Spinal cord (tissue), 10 donors: ENCODE measurements around the gene TEFM. TPM values are rescaled to one million over a fixed set of nuclear protein-coding genes. Genes with fewer than 3 reads are reported as not detected.
"Not testable (repeated sequence)": the region's sequence is repeated elsewhere in the genome, so short reads cannot be mapped to it uniquely, and the experiment has no call there.

Source experiments
- DNase-seq, 6 donors: peaks; one replicate each; pipeline versions ENCODE4 v3.0.0 to v3.0.0-alpha.2; 2013 to 2015; ENCODE audit warnings: low spot score in 6 of 6, low read depth in 4 of 6
- H3K27ac ChIP-seq: one replicate; pipeline ENCODE4 v1.5.1; 2013; ENCODE audit warnings: low read depth, low read length, control low read depth
- H3K27me3 ChIP-seq: one replicate; pipeline ENCODE4 v1.6.1; 2013; ENCODE audit warnings: low read length; ENCODE audit not compliant: control insufficient read depth, insufficient read depth
- H3K36me3 ChIP-seq: one replicate; pipeline ENCODE4 v1.6.1; 2013; ENCODE audit warnings: low read length; ENCODE audit not compliant: control insufficient read depth, insufficient read depth
- H3K4me1 ChIP-seq: one replicate; pipeline ENCODE4 v1.6.1; 2013; ENCODE audit warnings: low read length; ENCODE audit not compliant: control insufficient read depth, insufficient read depth
- H3K4me3 ChIP-seq: one replicate; pipeline ENCODE4 v1.5.1; 2013; ENCODE audit warnings: low read depth, low read length, control low read depth
- H3K9me3 ChIP-seq: one replicate; pipeline ENCODE4 v1.6.1; 2013; ENCODE audit warnings: low read length; ENCODE audit not compliant: control insufficient read depth, insufficient read depth
- WGBS: methylation state at CpG from one replicate; pipeline ENCODE4 v1.1.5; 2013; ENCODE audit warnings: missing lambda C conversion rate; ENCODE audit not compliant: insufficient coverage; 5-methylcytosine and 5-hydroxymethylcytosine counted together
- polyA plus RNA-seq, 2 donors: library from polyadenylated mRNA; unstranded; fragments of 120-200 nt; gene quantifications; one replicate each; pipeline ENCODE4 v1.2.1, GENCODE V29; 2013; ENCODE audit not compliant: insufficient read length in 2 of 2
- total RNA-seq, 2 donors: library from RNA; depleted of rRNA in 1 of 2; stranded (reverse); fragments of 120-200 nt in 1 of 2; fragments of >200 nt in 1 of 2; gene quantifications; one replicate each; pipeline versions ENCODE4 v1.2.3 to v1.2.4, GENCODE V29; 2013 to 2014
- donor health status: healthy.

Gene TEFM
- total and polyA plus RNA-seq, 4 donors = 13.4 to 22.2 (median 18.4) TPM

GRCh38 chr17:30933966-30934365 lies 27.9 kb upstream of the TEFM start:
- H3K36me3 ChIP-seq = no peaks in the 10 kb centered on the region
- peaks cover 2% of the 10 kb centered on the region for H3K27me3 ChIP-seq
- H3K27ac ChIP-seq = no peak overlapping the region
- no peak overlapping the region for H3K4me3 ChIP-seq
- WGBS = 95% methylated on average over 5 of the region's 5 CpGs
- H3K9me3 ChIP-seq = no peaks in the 10 kb centered on the region
- DNase-seq = no peak
- H3K4me1 ChIP-seq = no peaks in the 10 kb centered on the region

GRCh38 chr17:30931582-30931981 lies 25.5 kb upstream of the TEFM start:
- 89% methylated on average over 7 of the region's 8 CpGs for WGBS

GRCh38 chr17:30930495-30930894 lies 24.5 kb upstream of the TEFM start:
- H3K9me3 ChIP-seq = no peaks in the 10 kb centered on the region
- DNase-seq = no peak
- 86% methylated on average over 1 of the region's 3 CpGs for WGBS

More at GRCh38 chr17:30931582-30931981, 25.5 kb upstream of the TEFM start:
- not testable (repeated sequence) for DNase-seq, H3K4me3 ChIP-seq, H3K27me3 ChIP-seq, H3K36me3 ChIP-seq, H3K9me3 ChIP-seq, H3K27ac ChIP-seq, H3K4me1 ChIP-seq

GRCh38 chr17:30929861-30930260 lies 23.8 kb upstream of the TEFM start:
- WGBS = 95% methylated on average over 2 of the region's 3 CpGs

More at GRCh38 chr17:30930495-30930894, 24.5 kb upstream of the TEFM start:
- Histone ChIP-seq H3K27me3 (peaks cover 4% of the 10 kb centered on the region), H3K4me3 (no peak overlapping the region), H3K36me3 (no peaks in the 10 kb centered on the region), H3K4me1 (no peaks in the 10 kb centered on the region), H3K27ac (no peak overlapping the region)

GRCh38 chr17:30929081-30929633 lies 23.1 kb upstream of the TEFM start:
- H3K4me1 ChIP-seq = no peaks in the 10 kb centered on the region
- H3K27me3 ChIP-seq = peaks cover 7% of the 10 kb centered on the region
- no peaks in the 10 kb centered on the region for H3K36me3 ChIP-seq
- no peak for DNase-seq
- 41% methylated on average over 8 of the region's 8 CpGs for WGBS
- H3K4me3 ChIP-seq = no peak overlapping the region
- no peaks in the 10 kb centered on the region for H3K9me3 ChIP-seq
- no peak overlapping the region for H3K27ac ChIP-seq

More at GRCh38 chr17:30929861-30930260, 23.8 kb upstream of the TEFM start:
- H3K4me1 ChIP-seq, DNase-seq, H3K36me3 ChIP-seq, H3K4me3 ChIP-seq, H3K27ac ChIP-seq, H3K27me3 ChIP-seq, H3K9me3 ChIP-seq: not testable (repeated sequence)

GRCh38 chr17:30928584-30928983 lies 22.5 kb upstream of the TEFM start:
- no peak for DNase-seq
- Histone ChIP-seq H3K4me1 (no peaks in the 10 kb centered on the region), H3K27ac (no peak overlapping the region), H3K27me3 (peaks cover 12% of the 10 kb centered on the region), H3K9me3 (no peaks in the 10 kb centered on the region), H3K4me3 (no peak overlapping the region), H3K36me3 (no peaks in the 10 kb centered on the region)
- no CpG with 5 or more reads among the region's 3 CpGs for WGBS

- DNase-seq = no peak
- no peak overlapping the region for H3K4me3 ChIP-seq
- H3K36me3 ChIP-seq = no peaks in the 10 kb centered on the region
- H3K27ac ChIP-seq = no peak overlapping the region
- peaks cover 21% of the 10 kb centered on the region for H3K27me3 ChIP-seq
- peaks cover under 1% of the 10 kb centered on the region for H3K4me1 ChIP-seq
- 98% methylated on average over 4 of the region's 5 CpGs for WGBS
- no peaks in the 10 kb centered on the region for H3K9me3 ChIP-seq
Observed at GRCh38 chr17:30927756-30928155, 21.7 kb upstream of the TEFM start.

- H3K27me3 ChIP-seq = peaks cover 28% of the 10 kb centered on the region
Observed at GRCh38 chr17:30926516-30926915, 20.5 kb upstream of the TEFM start.

GRCh38 chr17:30924341-30924740 lies 18.3 kb upstream of the TEFM start:
- no peaks in the 10 kb centered on the region for H3K9me3 ChIP-seq
- H3K27ac ChIP-seq = no peak overlapping the region
- 89% methylated on average over 2 of the region's 2 CpGs for WGBS
- H3K36me3 ChIP-seq = no peaks in the 10 kb centered on the region
- DNase-seq = no peak
- H3K27me3 ChIP-seq = peaks cover 44% of the 10 kb centered on the region
- peaks cover 10% of the 10 kb centered on the region for H3K4me1 ChIP-seq
- H3K4me3 ChIP-seq = no peak overlapping the region

More at GRCh38 chr17:30926516-30926915, 20.5 kb upstream of the TEFM start:
- no peaks in the 10 kb centered on the region for H3K36me3 ChIP-seq
- WGBS = 40% methylated on average over 2 of the region's 6 CpGs
- no peak overlapping the region for H3K4me3 ChIP-seq
- DNase-seq = no peak
- no peaks in the 10 kb centered on the region for H3K9me3 ChIP-seq
- peaks cover 10% of the 10 kb centered on the region for H3K4me1 ChIP-seq
- no peak overlapping the region for H3K27ac ChIP-seq

GRCh38 chr17:30922235-30923030 lies 16.4 kb upstream of the TEFM start:
- Histone ChIP-seq H3K4me3 (no peak overlapping the region), H3K27me3 (peaks cover 46% of the 10 kb centered on the region), H3K9me3 (no peaks in the 10 kb centered on the region), H3K27ac (no peak overlapping the region), H3K4me1 (peaks cover 10% of the 10 kb centered on the region), H3K36me3 (no peaks in the 10 kb centered on the region)
- peak in 1 of 6 donors; percentile 7 for DNase-seq
- WGBS = 2% methylated on average over 60 of the region's 66 CpGs
